ENCODE data around the gene FTO.

DNA sequence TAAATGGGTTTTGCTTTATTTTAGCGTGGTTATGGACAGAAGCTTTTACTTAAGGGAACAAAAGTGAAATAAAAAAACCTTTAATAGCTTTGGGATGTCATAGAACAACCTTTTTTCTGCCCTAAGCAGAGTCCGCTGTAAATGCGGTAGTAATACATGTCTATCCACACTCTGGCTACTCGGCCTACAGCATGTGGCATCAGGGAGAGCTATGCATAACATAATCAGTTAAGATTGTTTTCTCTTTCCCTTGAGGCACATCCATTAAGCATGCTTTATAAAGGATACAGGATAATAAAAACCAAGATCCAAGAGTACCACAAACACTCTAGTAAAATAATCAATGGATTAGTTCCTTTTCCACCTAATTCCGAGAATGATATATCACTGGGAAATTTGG is 10.6 kb upstream of the FTO start:
- TF ChIP-seq, protein P1, sequence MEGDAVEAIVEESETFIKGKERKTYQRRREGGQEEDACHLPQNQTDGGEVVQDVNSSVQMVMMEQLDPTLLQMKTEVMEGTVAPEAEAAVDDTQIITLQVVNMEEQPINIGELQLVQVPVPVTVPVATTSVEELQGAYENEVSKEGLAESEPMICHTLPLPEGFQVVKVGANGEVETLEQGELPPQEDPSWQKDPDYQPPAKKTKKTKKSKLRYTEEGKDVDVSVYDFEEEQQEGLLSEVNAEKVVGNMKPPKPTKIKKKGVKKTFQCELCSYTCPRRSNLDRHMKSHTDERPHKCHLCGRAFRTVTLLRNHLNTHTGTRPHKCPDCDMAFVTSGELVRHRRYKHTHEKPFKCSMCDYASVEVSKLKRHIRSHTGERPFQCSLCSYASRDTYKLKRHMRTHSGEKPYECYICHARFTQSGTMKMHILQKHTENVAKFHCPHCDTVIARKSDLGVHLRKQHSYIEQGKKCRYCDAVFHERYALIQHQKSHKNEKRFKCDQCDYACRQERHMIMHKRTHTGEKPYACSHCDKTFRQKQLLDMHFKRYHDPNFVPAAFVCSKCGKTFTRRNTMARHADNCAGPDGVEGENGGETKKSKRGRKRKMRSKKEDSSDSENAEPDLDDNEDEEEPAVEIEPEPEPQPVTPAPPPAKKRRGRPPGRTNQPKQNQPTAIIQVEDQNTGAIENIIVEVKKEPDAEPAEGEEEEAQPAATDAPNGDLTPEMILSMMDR (IDR thresholded peaks at IDR 0.05) = no peak
- TF ChIP-seq EP300 (IDR thresholded peaks at IDR 0.05) (no peak), POLR2A (IDR thresholded peaks at IDR 0.05) (no peak), POLR2AphosphoS5 (IDR thresholded peaks at IDR 0.05) (no peak)
